Activated CD8-positive, alpha-beta memory T cell treated with anti-CD3 and anti-CD28 coated beads for 1 hour (primary cell): Measurements from ENCODE around the gene PARL.
"Not testable (repeated sequence)": the region's sequence is repeated elsewhere in the genome, so short reads cannot be mapped to it uniquely, and the experiment has no call there.

Source experiments
- DNase-seq, 2 donors: peaks; one replicate each; pipeline ENCODE4 v3.0.0-alpha.2; 2020; ENCODE audit warnings: low read depth in 1 of 2; ENCODE audit errors: extremely low read depth in 1 of 2

PARL gene

DNA sequence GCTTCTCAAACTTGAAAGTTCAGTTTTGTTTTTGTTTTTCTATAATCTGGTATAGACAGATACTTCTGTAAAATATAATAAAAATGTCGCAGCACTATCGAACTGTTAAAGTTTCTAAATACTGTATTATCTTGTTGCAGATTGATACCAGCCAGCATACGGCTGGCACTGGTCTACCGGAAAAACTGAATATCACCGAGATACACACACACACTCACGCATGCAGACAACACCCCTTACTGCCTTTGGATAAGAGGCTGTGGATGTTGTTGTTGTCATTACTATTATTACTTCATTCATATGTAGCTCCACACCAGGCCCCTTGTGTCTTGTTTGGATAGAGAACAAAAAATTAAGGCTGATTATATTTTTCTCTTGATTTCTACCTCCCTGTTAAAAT is 91.7 kb downstream of the PARL start:
- no peak for DNase-seq

DNA sequence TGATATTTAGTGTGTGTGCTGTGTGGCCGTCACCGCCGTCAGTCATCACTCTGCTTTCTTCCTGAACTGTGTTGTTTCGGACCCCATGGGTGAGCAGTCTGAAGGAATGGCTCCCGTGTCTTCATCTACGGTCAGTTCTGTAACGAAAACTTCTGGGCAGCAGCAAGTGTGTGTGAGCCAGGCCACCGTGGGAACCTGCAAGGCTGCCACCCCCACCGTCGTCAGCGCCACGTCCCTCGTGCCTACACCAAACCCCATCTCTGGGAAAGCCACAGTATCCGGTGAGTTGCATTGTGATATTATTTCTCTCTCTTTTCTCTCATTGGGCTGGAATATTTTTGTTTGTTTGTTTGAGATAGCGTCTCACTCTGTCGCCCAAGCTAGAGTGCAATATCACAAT is 94.0 kb downstream of the PARL start:
- DNase-seq = no peak

GRCh38 chr3:183789826-183790225 is 94.9 kb downstream of the PARL start:
- no peak for DNase-seq

DNA sequence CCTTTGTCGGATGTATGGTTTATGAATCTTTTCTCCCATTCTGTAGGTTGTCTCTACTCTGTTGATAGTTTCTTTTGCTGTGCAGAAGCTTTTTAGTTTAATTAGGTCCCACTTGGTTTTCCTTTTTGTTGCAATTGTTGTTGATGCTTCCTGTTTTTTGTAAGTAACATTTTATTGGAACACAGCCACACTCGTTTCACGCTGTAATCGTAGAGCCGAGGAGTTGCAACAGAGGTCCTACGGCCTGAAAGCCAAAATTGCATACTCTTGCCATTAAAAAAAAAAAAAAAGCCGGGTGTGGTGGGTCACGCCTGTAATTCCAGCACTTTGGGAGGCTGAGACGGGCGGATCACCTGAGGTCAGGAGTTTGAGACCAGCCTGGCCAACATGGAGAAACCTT is 100.2 kb downstream of the PARL start:
- not testable (repeated sequence) for DNase-seq

- DNase-seq = no peak
Measured at GRCh38 chr3:183782576-183783276, 102.0 kb downstream of the PARL start.

GRCh38 chr3:183781246-183781645 is 103.4 kb downstream of the PARL start:
- DNase-seq = no peak

DNA sequence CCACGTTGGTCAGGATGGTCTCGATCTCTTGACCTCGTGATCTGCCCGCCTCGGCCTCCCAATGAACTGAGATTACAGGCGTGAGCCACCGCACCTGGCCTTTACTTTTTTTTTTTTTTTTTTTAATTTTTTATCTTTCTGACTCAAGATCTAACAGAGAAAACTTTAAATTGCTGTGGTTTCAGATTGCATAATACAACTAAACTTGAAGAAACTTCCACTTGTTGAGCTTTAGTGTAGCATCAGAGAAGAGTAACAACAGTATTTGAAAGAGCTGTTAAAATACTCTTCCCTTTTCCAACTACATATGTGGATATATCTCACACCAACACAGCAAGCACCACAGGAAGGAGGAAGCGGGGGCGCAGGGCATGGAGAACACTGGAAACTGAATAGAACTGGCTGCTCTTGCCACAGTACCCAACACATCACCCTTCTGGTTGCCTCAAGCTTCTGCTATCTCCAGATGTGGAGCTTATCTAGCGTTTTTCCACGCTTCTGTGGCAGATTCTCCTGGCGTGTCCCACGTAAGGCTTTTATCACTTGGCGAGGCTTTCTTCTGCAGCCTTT is 104.7 kb downstream of the PARL start:
- DNase-seq = no peak
